ENCODE results near the gene MPST. TPM values are rescaled to one million over a fixed set of nuclear protein-coding genes. Genes with fewer than 3 reads are reported as not detected.
A peak's percentile ranks its signal among the peaks of the same experiment; 100 is the strongest.
"Not testable (repeated sequence)": the region's sequence is repeated elsewhere in the genome, so short reads cannot be mapped to it uniquely, and the experiment has no call there.

The MPST gene
- total RNA-seq, result 57.4 TPM

- peak; percentile 91 for DNase-seq
Measured at GRCh38 chr22:37019309-37020191, at the start of gene MPST, which contains the start of gene TST. MPST (plus strand) TSS chr22:37019742; CDS start chr22:37019837, 95 bp downstream. TST (minus strand) TSS chr22:37019447; CDS start chr22:37018732, 715 bp downstream.

- peak; percentile 27 for DNase-seq
Measured at GRCh38 chr22:36971341-36972125, 48.0 kb upstream of the MPST start.

- DNase-seq, result no peak
Measured at GRCh38 chr22:36976606-36977005, 42.9 kb upstream of the MPST start.

GRCh38 chr22:36977401-36977861 is 42.1 kb upstream of the MPST start:
- peak; percentile 26 for DNase-seq

- DNase-seq, result peak; percentile 96
Measured at GRCh38 chr22:36977947-36978660, 41.4 kb upstream of the MPST start.

DNA sequence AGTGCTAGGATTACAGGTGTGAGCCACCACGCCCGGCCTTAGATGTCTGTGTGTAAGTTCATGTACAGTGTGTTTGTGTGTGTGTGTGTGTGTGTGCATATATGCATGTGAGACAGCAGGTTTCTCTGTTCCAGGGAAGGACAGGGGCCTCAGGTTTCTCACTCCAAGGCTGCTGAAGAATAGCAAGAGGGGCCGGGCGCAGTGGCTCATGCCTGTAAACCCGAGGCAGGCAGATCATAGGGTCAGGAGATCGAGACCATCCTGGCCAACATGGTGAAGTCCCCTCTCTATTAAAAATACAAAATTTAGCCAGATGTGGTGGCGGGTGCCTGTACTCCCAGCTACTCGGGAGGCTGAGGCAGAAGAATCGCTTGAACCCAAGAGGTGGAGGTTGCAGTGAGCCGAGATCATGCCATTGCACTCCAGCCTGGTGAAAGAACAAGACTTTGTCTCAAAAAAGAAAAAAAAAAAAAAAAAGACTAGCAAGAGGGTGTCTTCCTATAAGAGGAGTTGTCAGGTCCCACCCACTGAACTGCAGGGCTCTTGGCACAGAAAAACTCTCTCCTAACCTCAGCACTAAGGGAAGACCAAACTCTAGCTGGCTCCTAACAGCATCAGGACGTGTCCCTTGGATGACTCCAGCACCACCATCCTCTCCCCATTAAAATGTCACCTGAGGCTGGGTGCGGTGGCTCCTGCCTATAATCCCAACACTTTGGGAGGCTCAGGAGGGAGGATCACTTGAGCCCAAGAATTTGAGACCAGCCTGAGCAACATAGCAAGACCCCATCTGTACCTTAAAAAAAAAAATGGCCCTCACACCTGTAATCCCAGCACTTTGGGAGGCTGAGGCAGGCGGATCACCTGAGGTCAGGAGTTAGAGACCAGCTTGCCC is 40.3 kb upstream of the MPST start:
- no peak for DNase-seq

- peak; percentile 22 for DNase-seq
Measured at GRCh38 chr22:36981247-36981775, 38.2 kb upstream of the MPST start.

DNA sequence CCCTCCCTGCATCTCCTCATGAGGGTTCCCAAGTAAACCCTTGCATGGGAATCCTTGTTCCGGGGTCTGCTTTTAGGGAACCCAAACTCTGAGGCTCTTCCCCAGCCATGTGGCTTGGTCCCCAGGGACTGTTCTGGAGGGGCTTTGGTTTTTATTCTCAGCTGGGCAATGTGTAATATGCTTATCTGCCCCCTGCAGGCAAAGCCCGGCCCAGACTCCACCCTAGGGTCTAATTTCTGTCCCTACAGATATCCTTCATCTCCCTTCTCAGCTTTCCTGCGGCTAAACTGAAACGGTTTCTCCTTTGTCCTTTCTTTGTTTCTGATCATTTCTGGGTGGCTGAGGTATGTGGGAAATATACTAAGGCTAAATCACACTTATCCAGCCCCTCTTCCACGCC is 37.4 kb upstream of the MPST start:
- no peak for DNase-seq

- DNase-seq, result peak; percentile 26
Measured at GRCh38 chr22:36985211-36985889, 34.2 kb upstream of the MPST start.

DNA sequence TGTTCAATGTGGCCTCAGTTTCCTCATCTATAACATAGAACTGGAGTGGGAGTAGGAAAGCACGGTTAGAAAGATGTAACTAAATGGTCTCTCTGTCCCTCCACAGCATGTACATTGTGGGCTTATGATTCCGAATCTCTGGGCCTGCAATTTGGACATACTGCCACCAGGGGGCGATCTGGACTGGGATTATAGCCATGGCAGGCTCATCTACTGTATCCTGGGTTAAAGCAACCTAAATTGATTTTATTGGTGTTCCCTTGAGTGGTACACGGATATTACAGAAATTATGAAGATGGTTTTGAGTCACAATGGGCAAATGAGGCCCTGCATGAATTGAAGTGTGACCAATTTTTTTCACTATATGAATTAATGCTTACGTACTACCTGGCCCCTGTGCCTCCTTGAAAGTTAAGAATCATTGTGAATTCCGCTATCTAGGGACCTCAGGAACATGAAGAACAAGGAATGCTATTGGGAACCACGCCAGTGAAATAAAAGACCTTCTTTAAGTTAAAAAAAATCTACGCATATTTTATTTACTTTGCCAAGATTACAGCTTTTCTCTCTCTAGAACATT is 33.2 kb upstream of the MPST start:
- DNase-seq, result no peak

- DNase-seq, result no peak
Measured at GRCh38 chr22:36988075-36988832, 31.3 kb upstream of the MPST start.

DNA sequence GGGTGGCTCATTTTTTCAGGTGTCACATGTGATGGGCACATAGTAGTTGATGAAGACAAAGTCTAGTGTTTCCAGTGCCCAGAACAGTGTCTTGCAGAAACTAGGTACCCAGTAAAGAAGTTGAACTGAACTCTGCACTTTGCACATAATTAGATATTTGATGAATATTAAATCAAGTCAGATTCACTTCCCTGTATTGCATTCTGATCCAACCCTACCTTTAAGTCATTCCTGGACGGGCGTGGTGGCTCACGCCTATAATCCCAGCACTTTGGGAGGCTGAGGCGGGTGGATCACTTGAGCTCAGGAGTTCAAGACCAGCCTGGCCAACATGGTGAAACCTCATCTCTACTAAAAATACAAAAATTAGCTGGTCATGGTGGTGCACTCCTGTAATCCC is 30.5 kb upstream of the MPST start:
- DNase-seq, result not testable (repeated sequence)

GRCh38 chr22:36990457-36990856 is 29.1 kb upstream of the MPST start:
- DNase-seq, result no peak

- no peak for DNase-seq
Measured at GRCh38 chr22:36991206-36991605, 28.3 kb upstream of the MPST start.

- no peak for DNase-seq
Measured at GRCh38 chr22:36997746-36998145, 21.8 kb upstream of the MPST start.

DNA sequence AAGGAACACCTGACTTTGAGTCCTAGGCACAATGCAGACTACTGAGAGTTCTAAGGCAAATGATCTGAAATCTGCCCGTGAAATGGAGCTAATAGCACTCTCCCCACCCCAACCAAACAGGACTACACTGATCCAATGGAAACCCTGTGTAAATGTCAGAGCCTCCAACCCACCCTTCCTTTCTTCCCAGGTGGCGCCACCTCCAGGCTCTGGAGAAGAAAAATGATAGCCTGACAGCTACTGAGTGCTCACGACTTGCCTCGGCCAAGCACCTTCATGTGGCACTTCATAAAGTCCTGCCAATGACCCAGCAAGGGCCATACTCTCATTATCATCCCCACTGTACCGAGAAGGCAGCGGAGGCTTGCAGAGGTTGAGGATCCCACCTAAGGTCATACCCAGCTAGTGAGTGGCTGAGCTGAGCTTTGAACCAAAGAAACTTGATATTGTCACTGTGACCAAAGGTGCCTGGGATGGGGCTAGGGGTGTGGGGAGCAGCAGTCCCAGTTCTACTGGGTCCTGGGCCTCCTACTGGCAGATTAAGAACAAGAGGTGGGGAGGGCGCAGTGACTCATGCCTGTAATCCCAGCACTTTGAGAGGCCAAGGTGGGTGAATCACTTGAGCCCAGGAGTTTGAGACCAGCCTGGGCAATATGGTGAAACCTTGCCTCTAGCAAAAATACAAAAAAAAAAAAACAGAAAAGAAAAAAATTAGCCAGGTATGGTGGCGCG is 20.8 kb upstream of the MPST start:
- no peak for DNase-seq

GRCh38 chr22:36999463-36999862 is 20.1 kb upstream of the MPST start:
- no peak for DNase-seq
